ENCODE results near the gene FOXP2.
"Not testable (repeated sequence)": the region's sequence is repeated elsewhere in the genome, so short reads cannot be mapped to it uniquely, and the experiment has no call there.

Gene FOXP2

GRCh38 chr7:114575098-114575497, 160.5 kb downstream of the FOXP2 start:
- in situ Hi-C loops (cut with HindIII; ENCODE audit: low sequenced_read_pairs), result no loop called here

- in situ Hi-C loops (cut with HindIII; ENCODE audit: low sequenced_read_pairs), result not testable (repeated sequence)
These were observed 166.3 kb downstream of the FOXP2 start for GRCh38 chr7:114580963-114581362.

- in situ Hi-C loops (cut with HindIII; ENCODE audit: low sequenced_read_pairs), result no loop called here
These were observed 173.9 kb downstream of the FOXP2 start for GRCh38 chr7:114588506-114588905.

DNA sequence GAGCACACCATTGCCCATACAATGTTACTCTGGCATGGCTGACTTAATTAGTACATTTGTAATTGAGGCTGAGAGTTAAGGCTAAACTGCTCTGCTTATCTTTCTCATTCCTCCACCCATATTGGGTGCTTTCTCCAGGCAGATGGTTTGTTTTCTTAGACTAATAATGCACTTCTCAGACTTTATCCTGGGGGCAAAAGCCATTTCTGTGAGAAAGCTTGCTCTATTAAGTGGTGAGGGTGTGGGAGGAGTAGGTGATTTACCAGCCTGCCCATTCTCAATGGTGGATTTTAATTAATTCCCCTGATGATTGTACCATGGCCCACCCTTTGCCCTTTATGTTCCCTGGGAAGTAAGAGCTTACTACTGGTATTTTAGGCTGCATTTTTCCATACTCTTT, 174.8 kb downstream of the FOXP2 start:
- in situ Hi-C loops (cut with HindIII; ENCODE audit: low sequenced_read_pairs), result no loop called here

- in situ Hi-C loops (cut with HindIII; ENCODE audit: low sequenced_read_pairs), result no loop called here
These were observed 175.7 kb downstream of the FOXP2 start for GRCh38 chr7:114590298-114590697.

- in situ Hi-C loops (cut with HindIII; ENCODE audit: low sequenced_read_pairs), result no loop called here
These were observed 184.3 kb downstream of the FOXP2 start for GRCh38 chr7:114598946-114599345.

DNA sequence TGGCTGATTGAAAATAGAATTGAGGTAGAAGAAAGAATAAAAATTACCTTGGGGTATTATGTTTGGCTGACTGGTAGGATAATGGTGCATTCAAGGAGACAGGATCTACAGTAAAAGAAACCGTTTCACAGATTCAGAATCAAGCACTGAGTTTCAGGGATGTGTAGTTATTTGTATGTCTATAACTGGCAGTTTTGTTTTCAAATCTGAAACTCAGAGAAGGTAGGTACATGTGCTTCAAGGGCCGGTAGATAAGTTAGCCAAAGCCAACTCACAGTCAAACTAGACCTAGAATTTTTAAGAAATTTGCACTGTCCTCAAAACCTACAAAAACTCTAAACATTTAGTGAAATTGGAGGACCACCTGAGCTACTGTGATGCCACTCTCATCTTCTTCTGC, 191.5 kb downstream of the FOXP2 start:
- in situ Hi-C loops (cut with HindIII; ENCODE audit: low sequenced_read_pairs), result no loop called here

- in situ Hi-C loops (cut with HindIII; ENCODE audit: low sequenced_read_pairs), result not testable (repeated sequence)
These were observed 194.2 kb downstream of the FOXP2 start for GRCh38 chr7:114608822-114609221.

DNA sequence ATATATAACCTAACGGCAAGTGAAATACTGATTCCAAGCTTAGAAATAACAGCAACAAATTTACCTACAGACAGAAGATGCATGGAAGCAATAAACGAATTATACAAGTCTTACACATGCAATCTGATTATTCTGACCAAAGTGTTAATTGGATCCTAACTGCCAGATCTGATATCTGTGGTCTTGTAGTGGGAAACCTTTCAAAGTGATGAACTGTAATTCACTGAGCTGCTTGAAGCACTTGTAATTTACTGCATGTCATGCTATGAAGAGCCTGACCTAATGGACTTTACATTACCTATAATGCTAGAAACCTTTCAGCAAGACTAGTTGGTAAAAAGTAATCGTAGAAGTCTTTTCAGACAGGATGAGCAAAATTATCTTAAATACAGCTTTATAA, 205.6 kb downstream of the FOXP2 start:
- in situ Hi-C loops (cut with HindIII; ENCODE audit: low sequenced_read_pairs), result no loop called here

GRCh38 chr7:114622221-114622620, 207.6 kb downstream of the FOXP2 start:
- in situ Hi-C loops (cut with HindIII; ENCODE audit: low sequenced_read_pairs), result no loop called here

- in situ Hi-C loops (cut with HindIII; ENCODE audit: low sequenced_read_pairs), result no loop called here
These were observed 208.5 kb downstream of the FOXP2 start for GRCh38 chr7:114623146-114623545.

GRCh38 chr7:114627231-114627630, 212.6 kb downstream of the FOXP2 start:
- in situ Hi-C loops (cut with HindIII; ENCODE audit: low sequenced_read_pairs), result no loop called here

DNA sequence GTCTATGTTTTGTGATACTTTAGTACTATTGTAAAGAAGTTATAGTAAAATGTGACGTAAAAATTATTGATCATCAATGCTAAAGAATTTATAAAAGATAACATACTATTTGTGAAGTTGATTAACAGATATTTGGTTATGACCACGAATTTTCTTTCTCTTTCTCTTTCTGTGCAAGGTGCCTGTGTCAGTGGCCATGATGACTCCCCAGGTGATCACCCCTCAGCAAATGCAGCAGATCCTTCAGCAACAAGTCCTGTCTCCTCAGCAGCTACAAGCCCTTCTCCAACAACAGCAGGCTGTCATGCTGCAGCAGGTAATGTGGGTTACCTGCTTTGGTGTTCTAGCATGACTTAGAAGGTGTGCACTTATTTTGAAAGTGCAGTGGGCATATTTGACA, 213.7 kb downstream of the FOXP2 start:
- in situ Hi-C loops (cut with HindIII; ENCODE audit: low sequenced_read_pairs), result no loop called here

GRCh38 chr7:114629762-114630161, 215.1 kb downstream of the FOXP2 start:
- in situ Hi-C loops (cut with HindIII; ENCODE audit: low sequenced_read_pairs), result no loop called here

DNA sequence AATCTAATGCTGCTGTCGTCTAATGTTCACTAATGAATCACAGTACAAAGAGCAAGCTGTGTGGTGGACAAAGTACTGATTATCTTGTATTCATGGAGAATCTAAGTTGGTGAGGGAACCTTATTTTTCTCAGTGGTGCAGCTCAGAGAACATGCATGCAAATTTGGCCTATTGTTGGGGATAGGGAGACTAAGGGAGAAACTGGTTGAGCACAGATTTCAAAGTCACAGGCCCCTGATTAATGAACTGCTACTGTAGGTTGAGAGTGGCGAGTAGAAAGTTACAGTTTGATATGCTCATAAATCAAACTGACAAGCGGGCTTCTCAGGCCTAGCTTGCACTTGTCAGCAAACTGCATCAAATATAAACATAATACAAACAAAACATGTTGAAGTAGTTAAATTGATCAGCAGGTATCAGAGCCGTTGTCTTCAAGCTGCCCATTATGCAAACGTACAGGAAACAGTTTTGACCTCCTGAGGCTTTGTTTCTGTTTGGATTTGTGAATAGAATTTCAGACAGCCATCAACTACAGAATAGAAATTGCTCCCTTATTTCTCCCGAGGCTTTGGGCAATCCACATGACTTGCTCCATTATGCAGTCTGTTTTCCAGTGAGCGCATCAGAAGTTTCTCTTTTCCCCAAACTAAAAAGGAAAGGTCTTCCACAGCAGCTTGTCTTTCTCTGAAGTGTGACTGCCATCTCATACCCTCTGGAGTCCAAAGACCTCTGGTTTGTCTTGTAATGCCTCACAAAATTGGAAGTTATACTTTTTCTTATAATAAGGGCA, 215.8 kb downstream of the FOXP2 start:
- in situ Hi-C loops (cut with HindIII; ENCODE audit: low sequenced_read_pairs), result no loop called here

DNA sequence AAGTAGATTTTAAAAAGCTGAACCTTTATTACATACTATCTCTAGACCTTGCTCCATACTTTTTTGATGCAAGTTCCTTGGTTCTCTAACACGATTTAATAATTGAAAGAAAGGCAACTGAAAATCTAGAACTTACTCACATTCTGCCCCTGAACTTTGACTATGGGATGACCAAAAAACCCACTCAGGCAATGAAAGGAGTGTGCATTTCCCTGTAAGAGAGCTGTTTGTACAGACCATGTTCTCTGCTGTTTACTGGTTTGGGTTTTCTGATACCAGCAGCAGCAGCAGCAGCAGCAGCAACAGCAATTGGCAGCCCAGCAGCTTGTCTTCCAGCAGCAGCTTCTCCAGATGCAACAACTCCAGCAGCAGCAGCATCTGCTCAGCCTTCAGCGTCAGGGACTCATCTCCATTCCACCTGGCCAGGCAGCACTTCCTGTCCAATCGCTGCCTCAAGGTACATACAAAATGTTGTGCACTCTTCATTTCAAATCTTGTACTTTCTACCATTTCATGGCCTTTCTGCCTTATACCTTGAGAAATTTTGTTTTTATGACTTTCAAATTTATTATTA, 216.7 kb downstream of the FOXP2 start:
- in situ Hi-C loops (cut with HindIII; ENCODE audit: low sequenced_read_pairs), result no loop called here

- in situ Hi-C loops (cut with HindIII; ENCODE audit: low sequenced_read_pairs), result no loop called here
These were observed 224.8 kb downstream of the FOXP2 start for GRCh38 chr7:114639451-114639850.

DNA sequence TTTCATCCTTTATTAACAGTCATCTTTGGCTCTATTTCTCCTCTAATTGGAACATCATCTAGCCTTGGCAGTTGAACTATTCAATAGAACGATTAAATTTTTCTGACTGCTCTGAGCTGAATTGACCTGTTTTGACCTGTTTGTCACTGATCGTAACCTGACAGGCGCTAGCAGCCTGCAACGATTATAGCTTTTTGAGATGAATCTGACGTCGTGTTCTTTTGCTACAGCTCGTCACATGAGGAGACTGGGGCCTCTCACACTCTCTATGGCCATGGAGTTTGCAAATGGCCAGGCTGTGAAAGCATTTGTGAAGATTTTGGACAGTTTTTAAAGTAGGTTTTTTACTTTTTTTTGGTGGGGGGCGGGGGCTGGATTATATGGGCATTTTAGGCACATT, 229.8 kb downstream of the FOXP2 start:
- in situ Hi-C loops (cut with HindIII; ENCODE audit: low sequenced_read_pairs), result no loop called here

DNA sequence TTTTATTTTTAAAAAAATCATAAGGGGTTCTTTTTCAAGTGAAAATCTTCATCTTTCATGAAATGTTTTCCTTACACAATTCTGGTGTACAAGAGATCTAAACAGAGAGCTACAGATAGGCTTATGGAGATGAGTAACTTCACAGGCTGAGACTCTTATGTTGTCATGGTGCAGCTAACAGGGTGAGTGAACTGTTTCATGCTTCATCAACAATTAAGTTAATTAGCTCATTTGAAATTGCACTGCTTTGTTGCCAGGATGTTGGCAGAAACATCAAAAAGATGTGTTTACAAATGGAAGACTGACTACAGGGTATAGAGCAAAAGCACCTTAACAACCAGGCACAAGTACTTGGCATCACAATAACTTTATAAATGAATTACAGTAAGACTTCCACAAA, 230.8 kb downstream of the FOXP2 start:
- in situ Hi-C loops (cut with HindIII; ENCODE audit: low sequenced_read_pairs), result no loop called here

DNA sequence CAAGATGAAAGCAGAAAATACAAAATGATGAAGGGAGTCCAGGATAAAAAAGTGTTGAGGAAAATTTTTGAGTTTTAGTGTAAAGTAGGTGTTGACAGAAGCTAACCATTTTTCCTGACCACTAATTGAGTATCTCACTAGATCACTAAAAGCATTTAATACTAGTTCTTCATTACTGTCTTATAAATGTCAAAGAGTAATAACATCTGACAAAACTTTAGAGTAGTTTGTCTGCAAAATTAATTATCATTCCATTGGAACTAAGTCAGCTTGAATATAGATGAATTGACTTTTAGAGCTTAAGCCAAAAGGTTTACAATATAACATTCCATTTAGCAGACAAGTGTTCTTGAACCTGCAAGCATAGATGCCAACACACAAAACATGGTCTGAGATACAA, 232.9 kb downstream of the FOXP2 start:
- in situ Hi-C loops (cut with HindIII; ENCODE audit: low sequenced_read_pairs), result no loop called here

DNA sequence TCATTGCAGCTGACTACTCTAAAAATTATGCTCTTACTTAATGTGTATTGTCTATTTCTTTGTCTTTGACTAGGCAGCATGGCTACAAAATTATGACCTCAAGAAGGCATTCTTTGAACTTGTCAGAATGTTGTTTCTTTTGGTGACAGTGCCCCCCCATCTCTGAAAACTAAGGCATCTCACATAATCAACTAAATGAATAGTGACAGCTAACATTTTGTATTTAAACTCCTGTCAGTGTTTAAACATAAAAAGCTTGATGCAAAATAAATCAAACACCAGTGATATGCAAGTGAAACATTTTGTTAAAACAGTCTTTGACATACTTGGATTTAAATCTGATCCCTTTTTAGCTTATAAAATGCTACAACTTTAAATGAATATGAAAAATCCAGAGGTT, 233.5 kb downstream of the FOXP2 start:
- in situ Hi-C loops (cut with HindIII; ENCODE audit: low sequenced_read_pairs), result no loop called here

- in situ Hi-C loops (cut with HindIII; ENCODE audit: low sequenced_read_pairs), result no loop called here
These were observed 234.1 kb downstream of the FOXP2 start for GRCh38 chr7:114648680-114649079.

GRCh38 chr7:114649689-114650088, 235.1 kb downstream of the FOXP2 start:
- in situ Hi-C loops (cut with HindIII; ENCODE audit: low sequenced_read_pairs), result no loop called here
